H1 (cell line): ENCODE data around the gene DVL2. TPM values are rescaled to one million over a fixed set of nuclear protein-coding genes. Genes with fewer than 3 reads are reported as not detected.
A peak's percentile ranks its signal among the peaks of the same experiment; 100 is the strongest.

Experiments
- CTCF ChIA-PET: fragments of 300-600 bp; sonication (Branson Sonifier 250); formaldehyde crosslinking; loops from one replicate; lab custom pipeline; 2021; ENCODE audit not compliant: partially characterized antibody; lab: Charles Lee
- POLR2A ChIA-PET: fragments of 300-600 bp; sonication (Branson Sonifier 250); formaldehyde crosslinking; loops from one replicate; lab custom pipeline; 2021; ENCODE audit warnings: inconsistent platforms; ENCODE audit not compliant: partially characterized antibody; lab: Charles Lee
- DNase-seq, 2 experiments: peaks; one replicate each; pipeline versions ENCODE4 v3.0.0 to v3.0.0-alpha.2; 2010 to 2022; ENCODE audit warnings: low spot score in 2 of 2, low read depth in 1 of 2, mixed read lengths in 1 of 2
- FAIRE-seq: peaks from 2 replicates; lab custom pipeline; 2011; peaks lifted over from hg19 to GRCh38; lab: Jason Lieb, UNC
- H2AFZ ChIP-seq: 2 replicates; pipeline ENCODE4 v1.8.1; 2012; ENCODE audit warnings: low read length, inconsistent platforms
- H2AK5ac ChIP-seq: 2 replicates; pipeline ENCODE4 v1.6.1; 2013; ENCODE audit warnings: low read depth, low read length
- H2BK120ac ChIP-seq: replicated peaks from 2 replicates; pipeline ENCODE3; 2013; ENCODE audit warnings: low read depth, low read length, inconsistent platforms
- H2BK12ac ChIP-seq: 2 replicates; pipeline ENCODE4 v1.6.1; 2013; ENCODE audit warnings: low read depth, low read length
- H2BK15ac ChIP-seq: 2 replicates; pipeline ENCODE4 v1.6.1; 2013; ENCODE audit warnings: low read length
- H2BK20ac ChIP-seq: 2 replicates; pipeline ENCODE4 v1.6.1; 2013; ENCODE audit warnings: low read length
- H2BK5ac ChIP-seq: 2 replicates; pipeline ENCODE4 v1.6.1; 2013; ENCODE audit warnings: low read depth, low read length
- H3K14ac ChIP-seq: 2 replicates; pipeline ENCODE4 v1.6.1; 2013; ENCODE audit warnings: inconsistent platforms; ENCODE audit not compliant: insufficient read length
- H3K18ac ChIP-seq: 2 replicates; pipeline ENCODE4 v1.6.1; 2013; ENCODE audit warnings: low read length; ENCODE audit errors: extremely low read depth
- H3K23ac ChIP-seq: 2 replicates; pipeline ENCODE4 v1.6.1; 2013; ENCODE audit warnings: inconsistent platforms; ENCODE audit not compliant: insufficient read length
- H3K23me2 ChIP-seq: 2 replicates; pipeline ENCODE4 v1.6.1; 2013; ENCODE audit warnings: low read depth, low read length
- H3K27ac ChIP-seq: 2 replicates; pipeline ENCODE4 v1.6.1; 2011; ENCODE audit warnings: low read depth, low read length, inconsistent platforms
- H3K27me3 ChIP-seq, 4 experiments: replicated peaks in 1 of 4; 1 replicate in 1 of 4; 2 replicates in 3 of 4; pipeline versions ENCODE4 v1.6.1 to v1.8.1; 2011 to 2013; ENCODE audit warnings: low read length in 3 of 4, mild to moderate bottlenecking in 3 of 4, inconsistent platforms in 2 of 4, mixed read lengths in 2 of 4, moderate library complexity in 1 of 4; ENCODE audit not compliant: control insufficient read depth in 3 of 4, insufficient read depth in 3 of 4; ENCODE audit errors: extremely low read depth in 1 of 4
- H3K36me3 ChIP-seq, 4 experiments: 2 replicates each; pipeline versions ENCODE4 v1.6.1 to v1.8.1; 2011 to 2013; ENCODE audit warnings: mild to moderate bottlenecking in 4 of 4, low read length in 3 of 4, moderate library complexity in 2 of 4, control low read depth in 1 of 4, inconsistent platforms in 1 of 4; ENCODE audit not compliant: insufficient read depth in 4 of 4, control insufficient read depth in 2 of 4
- H3K4ac ChIP-seq: replicated peaks from 2 replicates; pipeline ENCODE3; 2013; ENCODE audit warnings: low read length, low read depth, mixed read lengths, inconsistent platforms; ENCODE audit not compliant: insufficient read length
- H3K4me1 ChIP-seq, 4 experiments: replicated peaks in 1 of 4; 1 replicate in 1 of 4; 2 replicates in 3 of 4; pipeline versions ENCODE4 v1.6.1 to v1.8.1; 2011 to 2013; ENCODE audit warnings: low read length in 3 of 4, inconsistent platforms in 2 of 4, mixed read lengths in 1 of 4; ENCODE audit not compliant: insufficient read depth in 4 of 4, control insufficient read depth in 3 of 4
- H3K4me2 ChIP-seq, 2 experiments: 2 replicates each; pipeline versions ENCODE4 v1.6.1 to v1.8.1; 2011 to 2013; ENCODE audit warnings: low read depth in 2 of 2, low read length in 2 of 2, control low read depth in 1 of 2, inconsistent platforms in 1 of 2, mild to moderate bottlenecking in 1 of 2; ENCODE audit not compliant: insufficient read depth in 1 of 2
- H3K4me3 ChIP-seq, 4 experiments: fragments of 200-600, 300-600 bp in 1 of 4; sonication (generic), shearing (Covaris generic), sonication (Bioruptor Twin) in 1 of 4; 2 replicates each; pipeline versions ENCODE4 v1.5.1 to v1.8.1; 2011 to 2016; ENCODE audit warnings: low read length in 4 of 4, low read depth in 3 of 4, control low read depth in 2 of 4, inconsistent platforms in 2 of 4, mild to moderate bottlenecking in 2 of 4, mixed read lengths in 1 of 4, moderate library complexity in 1 of 4; ENCODE audit not compliant: insufficient read depth in 2 of 4; ENCODE audit errors: extremely low read depth in 1 of 4
- H3K56ac ChIP-seq: replicated peaks from 2 replicates; pipeline ENCODE3; 2013; ENCODE audit warnings: low read depth, mild to moderate bottlenecking, mixed read lengths, low read length, inconsistent platforms; ENCODE audit not compliant: insufficient read length
- H3K79me1 ChIP-seq: 2 replicates; pipeline ENCODE4 v1.6.1; 2013; ENCODE audit warnings: low read depth, low read length, control low read depth
- H3K79me2 ChIP-seq, 2 experiments: 2 replicates each; pipeline versions ENCODE4 v1.6.1 to v1.8.1; 2012 to 2013; ENCODE audit warnings: low read length in 2 of 2, mild to moderate bottlenecking in 2 of 2, inconsistent platforms in 1 of 2; ENCODE audit not compliant: insufficient read depth in 2 of 2, control insufficient read depth in 1 of 2
- H3K9ac ChIP-seq, 4 experiments: replicated peaks in 1 of 4; 1 replicate in 1 of 4; 2 replicates in 3 of 4; pipeline versions ENCODE4 v1.6.1 to v1.8.1; 2011 to 2013; ENCODE audit warnings: low read depth in 3 of 4, low read length in 3 of 4, control low read depth in 2 of 4, mild to moderate bottlenecking in 2 of 4, moderate library complexity in 2 of 4, inconsistent platforms in 1 of 4; ENCODE audit errors: extremely low read depth in 1 of 4
- H3K9me3 ChIP-seq, 2 experiments: 2 replicates each; pipeline versions ENCODE4 v1.6.1 to v1.8.1; 2012 to 2013; ENCODE audit warnings: mild to moderate bottlenecking in 2 of 2, moderate library complexity in 2 of 2, control low read depth in 1 of 2, inconsistent platforms in 1 of 2, low read depth in 1 of 2, low read length in 1 of 2, mixed read lengths in 1 of 2; ENCODE audit not compliant: insufficient read depth in 2 of 2
- H4K20me1 ChIP-seq, 2 experiments: replicated peaks in 1 of 2; 2 replicates each; pipeline versions ENCODE3 to v1.8.1; 2011 to 2013; ENCODE audit warnings: inconsistent platforms in 2 of 2, low read length in 2 of 2, mild to moderate bottlenecking in 1 of 2; ENCODE audit not compliant: insufficient read depth in 2 of 2, control insufficient read depth in 1 of 2
- H4K5ac ChIP-seq: 2 replicates; pipeline ENCODE4 v1.6.1; 2013; ENCODE audit warnings: low read length, low read depth, mixed read lengths, inconsistent platforms; ENCODE audit not compliant: insufficient read length
- H4K8ac ChIP-seq: 2 replicates; pipeline ENCODE4 v1.8.0; 2013; ENCODE audit warnings: mild to moderate bottlenecking, moderate library complexity, low read length, inconsistent platforms; ENCODE audit not compliant: insufficient read depth; ENCODE audit errors: extremely low read depth
- H4K91ac ChIP-seq: replicated peaks from 2 replicates; pipeline ENCODE3; 2013; ENCODE audit warnings: low read length, mixed read lengths, inconsistent platforms; ENCODE audit not compliant: insufficient read length
- CBX8 ChIP-seq: fragments of 300-800, 300-1000 bp; sonication (generic); IDR thresholded peaks from 2 replicates; pipeline ENCODE4 v1.7.1; 2016; ENCODE audit warnings: low read depth, low read length, borderline replicate concordance
- KDM5A ChIP-seq: fragments of 200-600 bp; IDR thresholded peaks from 2 replicates; pipeline ENCODE4 v1.7.1; 2012; ENCODE audit warnings: mild to moderate bottlenecking, low read length, inconsistent platforms, mixed read lengths
- WGBS, 2 experiments: shearing (Covaris generic) in 1 of 2; methylation state at CpG; one replicate each; pipeline versions ENCODE4 v1.1.6 to v1.1.7; 2013 to 2015; ENCODE audit warnings: low lambda C conversion rate in 2 of 2, mixed read lengths in 2 of 2, inconsistent platforms in 1 of 2, low coverage in 1 of 2, missing lambda C conversion rate in 1 of 2; ENCODE audit not compliant: insufficient replicate concordance in 2 of 2, insufficient coverage in 1 of 2, insufficient read length in 1 of 2; ENCODE audit errors: extremely low coverage in 1 of 2, missing lambda C conversion rate in 1 of 2; 5-methylcytosine and 5-hydroxymethylcytosine counted together
- polyA plus RNA-seq, 7 experiments: library from polyadenylated mRNA; depleted of rRNA in 3 of 7; stranded (reverse) in 5 of 7; unstranded in 2 of 7; fragments of >200 nt in 5 of 7; fragments of 200-250 nt in 2 of 7; gene quantifications; 1 replicate in 5 of 7; 2 replicates in 1 of 7; 4 replicates in 1 of 7; pipeline versions ENCODE4 v1.2.1 to v1.2.3, GENCODE V29; 2011 to 2013; ENCODE audit warnings: missing spikeins in 2 of 7, mixed read lengths in 2 of 7
- total RNA-seq: library from RNA; stranded (reverse); fragmentation: NEBNext Ultra II Directional; extraction: Animal tissue kit (Norgen Biotek cat#: 25700); gene quantifications from 2 replicates; pipeline ENCODE4 v1.2.1, GENCODE V29; 2021

The DVL2 gene
- total and polyA plus RNA-seq, 2 of the 8 experiments (the other 6 are each of a cell fraction or from before 2014, with no cell fraction given) = 19.0 to 59.6 TPM

DNA sequence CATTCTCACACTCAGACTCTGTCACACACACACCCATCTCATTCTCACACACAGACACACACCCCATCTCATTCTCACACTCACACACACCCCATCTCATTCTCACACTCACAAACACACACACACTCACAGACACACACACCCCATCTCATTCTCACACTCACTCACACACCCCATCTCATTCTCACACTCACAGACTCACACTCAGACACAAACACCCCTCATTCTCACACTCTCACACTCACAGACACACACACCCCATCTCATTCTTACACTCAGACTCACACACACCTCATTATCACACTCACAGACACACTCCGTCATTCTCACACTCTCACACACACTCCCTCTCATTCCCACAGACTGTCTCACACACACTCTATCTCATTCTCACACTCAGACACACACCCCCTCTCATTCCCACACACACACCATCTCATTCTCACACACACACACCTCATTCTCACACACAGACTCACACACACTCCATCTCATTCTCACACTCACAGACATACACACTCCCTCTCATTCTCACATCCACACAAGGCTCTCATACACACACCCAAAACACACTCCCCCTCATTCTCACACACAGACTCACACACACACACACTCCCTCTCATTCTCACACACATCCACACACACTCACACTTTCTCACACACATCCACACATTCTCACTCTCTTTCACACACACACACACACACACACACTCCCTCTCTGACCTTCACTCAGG, 58.0 kb downstream of the DVL2 start:
- DNase-seq (no peak), FAIRE-seq (no peak)
- Histone ChIP-seq H3K9ac (no peak overlapping the region; a peak in 1 of 7 replicates), H3K36me3 (no peaks in the 10 kb centered on the region; a peak in 1 of 8 replicates), H4K8ac (no peak overlapping the region), H2AFZ (no peak overlapping the region)
- TF ChIP-seq KDM5A (no peak), CBX8 (0 out of 2 replicates have a peak, but pooled peaks have one; percentile 48)
- TF ChIP-seq, all 59 proteins: peak for 1
- Histone ChIP-seq H3K23ac (no peak overlapping the region), H3K18ac (no peak overlapping the region), H4K5ac (no peak overlapping the region), H2BK5ac (no peak overlapping the region; the same call in 1 of the 2 replicates), H3K9me3 (no peaks in the 10 kb centered on the region), H3K4ac (peak overlapping the region; percentile 36), H2BK120ac (peak overlapping the region; percentile 59), H2BK15ac (peak overlapping the region; percentile 88; the same call in 1 of the 2 replicates), H3K14ac (no peak overlapping the region), H2BK12ac (peak overlapping the region; percentile 91; the same call in 1 of the 2 replicates), H3K23me2 (peaks cover 38% of the 10 kb centered on the region), H4K20me1 (peaks cover 0 to 21% of the 10 kb centered on the region in 2 experiments), H3K79me1 (peaks cover 8% of the 10 kb centered on the region; the same call in 1 of the 2 replicates), H3K27ac (no peak overlapping the region), H4K91ac (peak overlapping the region; percentile 80), H3K4me1 (peaks cover 0 to 23% (median 11%) of the 10 kb centered on the region in 4 experiments; a peak in 6 of 7 replicates), H3K79me2 (no peaks in the 10 kb centered on the region), H2BK20ac (peak overlapping the region; percentile 10; the same call in 1 of the 2 replicates), H3K27me3 (peaks cover 0 to 28% (median 21%) of the 10 kb centered on the region in 4 experiments; a peak in 6 of 7 replicates), H3K56ac (peak overlapping the region; percentile 77), H2AK5ac (peak overlapping the region; percentile 46; the same call in 1 of the 2 replicates), H3K4me2 (peak overlapping the region; percentile 79 to 99), H3K4me3 (peak overlapping the region in 2 of 4 experiments; percentile 39 to 86; a peak in 4 of 8 replicates)
- POLR2A ChIA-PET = interaction anchor here (0.7 to 3.3 kb wide), 13 partner anchors 10 to 141 kb away, joined by 3 to 15 read pairs (median 4); partner anchors contain the start of genes DLG4 and SLC16A13
- 83 to 93% methylated on average over 1 of the region's 1 CpG for WGBS, 2 experiments
- CTCF ChIA-PET = interaction anchor here (0.7 to 4.7 kb wide), 16 partner anchors 10 to 268 kb away, joined by 3 to 50 read pairs (median 8); partner anchors contain the start of gene SLC16A11
